Ishikawa (cell line): ENCODE measurements around the gene DCN.

ENCODE experiments used
- CEBPB ChIP-seq: IDR thresholded peaks from 2 replicates; pipeline ENCODE4 v1.6.1; 2012
- CREB1 ChIP-seq: IDR thresholded peaks from 2 replicates; pipeline ENCODE4 v1.6.1; 2012; ENCODE audit warnings: low read depth
- EGR1 ChIP-seq: IDR thresholded peaks from 2 replicates; pipeline ENCODE4 v1.6.1; 2012
- EP300 ChIP-seq: IDR thresholded peaks from 2 replicates; pipeline ENCODE4 v1.6.1; 2012; ENCODE audit warnings: borderline replicate concordance
- FOXM1 ChIP-seq: IDR thresholded peaks from 2 replicates; pipeline ENCODE4 v1.6.1; 2012; ENCODE audit warnings: low read depth, borderline replicate concordance
- NFIC ChIP-seq: IDR thresholded peaks from 2 replicates; pipeline ENCODE4 v1.6.1; 2012
- RAD21 ChIP-seq: IDR thresholded peaks from 2 replicates; pipeline ENCODE4 v1.6.1; 2012; ENCODE audit warnings: low read depth
- TAF1 ChIP-seq: IDR thresholded peaks from 2 replicates; pipeline ENCODE4 v1.6.1; 2012; ENCODE audit warnings: low read depth, mild to moderate bottlenecking
- TCF12 ChIP-seq: IDR thresholded peaks from 2 replicates; pipeline ENCODE4 v1.6.1; 2012; ENCODE audit warnings: low read depth
- TEAD4 ChIP-seq: IDR thresholded peaks from 2 replicates; pipeline ENCODE4 v1.6.1; 2012
- YY1 ChIP-seq: IDR thresholded peaks from 2 replicates; pipeline ENCODE4 v1.6.1; 2012; ENCODE audit warnings: low read depth
- ZBTB7A ChIP-seq: IDR thresholded peaks from 2 replicates; pipeline ENCODE4 v1.6.1; 2012; ENCODE audit warnings: low read depth
- TF ChIP-seq, protein P1 (sequence below): IDR thresholded peaks from 2 replicates; pipeline ENCODE4 v1.6.1; 2012; ENCODE audit warnings: low read depth, mild to moderate bottlenecking
- TF ChIP-seq, protein P2 (sequence below): IDR thresholded peaks from 2 replicates; pipeline ENCODE4 v1.6.1; 2012
- TF ChIP-seq, protein P3 (sequence below): IDR thresholded peaks from 2 replicates; pipeline ENCODE4 v1.6.1; 2012

The DCN gene, protein sequence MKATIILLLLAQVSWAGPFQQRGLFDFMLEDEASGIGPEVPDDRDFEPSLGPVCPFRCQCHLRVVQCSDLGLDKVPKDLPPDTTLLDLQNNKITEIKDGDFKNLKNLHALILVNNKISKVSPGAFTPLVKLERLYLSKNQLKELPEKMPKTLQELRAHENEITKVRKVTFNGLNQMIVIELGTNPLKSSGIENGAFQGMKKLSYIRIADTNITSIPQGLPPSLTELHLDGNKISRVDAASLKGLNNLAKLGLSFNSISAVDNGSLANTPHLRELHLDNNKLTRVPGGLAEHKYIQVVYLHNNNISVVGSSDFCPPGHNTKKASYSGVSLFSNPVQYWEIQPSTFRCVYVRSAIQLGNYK

DNA sequence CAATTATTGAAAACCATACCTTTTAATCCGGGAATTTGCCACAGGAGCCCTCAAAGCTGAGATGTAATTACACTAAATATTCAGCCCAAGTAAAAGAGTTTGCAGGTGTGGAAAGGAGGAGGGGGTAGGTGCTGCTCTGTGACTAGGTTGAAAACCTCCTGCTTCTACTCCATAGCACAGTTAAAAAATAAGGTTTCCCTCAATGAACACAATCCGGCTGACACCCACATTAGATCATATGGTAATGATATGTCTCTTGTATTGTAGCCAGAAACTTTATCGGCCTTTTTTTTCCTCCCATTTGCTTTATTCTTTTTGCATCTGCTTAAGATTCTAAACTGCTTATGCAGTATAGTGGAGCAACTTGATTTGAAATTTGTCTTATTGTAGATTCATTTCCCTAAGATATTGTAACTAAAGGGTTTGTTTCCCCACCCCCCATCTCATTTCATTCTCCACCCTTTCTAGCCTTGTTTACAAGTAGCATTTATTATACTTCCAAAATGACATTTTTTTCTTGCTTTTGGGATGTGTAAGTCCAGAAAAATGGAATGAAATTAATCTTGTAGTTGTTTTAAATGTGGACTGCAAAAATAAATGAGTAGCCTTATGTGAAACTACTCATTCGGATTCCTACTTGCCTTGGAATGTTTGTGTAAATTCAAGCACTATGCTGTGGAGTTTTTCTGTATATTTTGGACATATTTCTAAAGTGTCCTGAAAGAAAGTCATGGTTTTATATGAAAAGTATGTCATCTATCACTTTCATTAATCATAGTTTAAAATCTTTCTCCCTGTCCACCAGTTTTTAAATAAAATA, at the start of gene DCN:
TSS of gene DCN (minus strand) at position 182 of the 820 bp plus-strand sequence. CDS start 4,265 bp downstream, outside the sequence.
- no peak for TF ChIP-seq TCF12
- TF ChIP-seq TEAD4: no peak
- TF ChIP-seq CEBPB: no peak
- TF ChIP-seq EGR1: no peak
- TF ChIP-seq RAD21: no peak
- TF ChIP-seq, protein P1, sequence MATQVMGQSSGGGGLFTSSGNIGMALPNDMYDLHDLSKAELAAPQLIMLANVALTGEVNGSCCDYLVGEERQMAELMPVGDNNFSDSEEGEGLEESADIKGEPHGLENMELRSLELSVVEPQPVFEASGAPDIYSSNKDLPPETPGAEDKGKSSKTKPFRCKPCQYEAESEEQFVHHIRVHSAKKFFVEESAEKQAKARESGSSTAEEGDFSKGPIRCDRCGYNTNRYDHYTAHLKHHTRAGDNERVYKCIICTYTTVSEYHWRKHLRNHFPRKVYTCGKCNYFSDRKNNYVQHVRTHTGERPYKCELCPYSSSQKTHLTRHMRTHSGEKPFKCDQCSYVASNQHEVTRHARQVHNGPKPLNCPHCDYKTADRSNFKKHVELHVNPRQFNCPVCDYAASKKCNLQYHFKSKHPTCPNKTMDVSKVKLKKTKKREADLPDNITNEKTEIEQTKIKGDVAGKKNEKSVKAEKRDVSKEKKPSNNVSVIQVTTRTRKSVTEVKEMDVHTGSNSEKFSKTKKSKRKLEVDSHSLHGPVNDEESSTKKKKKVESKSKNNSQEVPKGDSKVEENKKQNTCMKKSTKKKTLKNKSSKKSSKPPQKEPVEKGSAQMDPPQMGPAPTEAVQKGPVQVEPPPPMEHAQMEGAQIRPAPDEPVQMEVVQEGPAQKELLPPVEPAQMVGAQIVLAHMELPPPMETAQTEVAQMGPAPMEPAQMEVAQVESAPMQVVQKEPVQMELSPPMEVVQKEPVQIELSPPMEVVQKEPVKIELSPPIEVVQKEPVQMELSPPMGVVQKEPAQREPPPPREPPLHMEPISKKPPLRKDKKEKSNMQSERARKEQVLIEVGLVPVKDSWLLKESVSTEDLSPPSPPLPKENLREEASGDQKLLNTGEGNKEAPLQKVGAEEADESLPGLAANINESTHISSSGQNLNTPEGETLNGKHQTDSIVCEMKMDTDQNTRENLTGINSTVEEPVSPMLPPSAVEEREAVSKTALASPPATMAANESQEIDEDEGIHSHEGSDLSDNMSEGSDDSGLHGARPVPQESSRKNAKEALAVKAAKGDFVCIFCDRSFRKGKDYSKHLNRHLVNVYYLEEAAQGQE: no peak
- no peak for TF ChIP-seq EP300
- TF ChIP-seq FOXM1: no peak
- TF ChIP-seq, protein P2, sequence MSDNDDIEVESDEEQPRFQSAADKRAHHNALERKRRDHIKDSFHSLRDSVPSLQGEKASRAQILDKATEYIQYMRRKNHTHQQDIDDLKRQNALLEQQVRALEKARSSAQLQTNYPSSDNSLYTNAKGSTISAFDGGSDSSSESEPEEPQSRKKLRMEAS: no peak
- TF ChIP-seq ZBTB7A: no peak
- TF ChIP-seq YY1: no peak
- TF ChIP-seq, protein P3, sequence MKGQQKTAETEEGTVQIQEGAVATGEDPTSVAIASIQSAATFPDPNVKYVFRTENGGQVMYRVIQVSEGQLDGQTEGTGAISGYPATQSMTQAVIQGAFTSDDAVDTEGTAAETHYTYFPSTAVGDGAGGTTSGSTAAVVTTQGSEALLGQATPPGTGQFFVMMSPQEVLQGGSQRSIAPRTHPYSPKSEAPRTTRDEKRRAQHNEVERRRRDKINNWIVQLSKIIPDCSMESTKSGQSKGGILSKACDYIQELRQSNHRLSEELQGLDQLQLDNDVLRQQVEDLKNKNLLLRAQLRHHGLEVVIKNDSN: no peak
- no peak for TF ChIP-seq TAF1

DNA sequence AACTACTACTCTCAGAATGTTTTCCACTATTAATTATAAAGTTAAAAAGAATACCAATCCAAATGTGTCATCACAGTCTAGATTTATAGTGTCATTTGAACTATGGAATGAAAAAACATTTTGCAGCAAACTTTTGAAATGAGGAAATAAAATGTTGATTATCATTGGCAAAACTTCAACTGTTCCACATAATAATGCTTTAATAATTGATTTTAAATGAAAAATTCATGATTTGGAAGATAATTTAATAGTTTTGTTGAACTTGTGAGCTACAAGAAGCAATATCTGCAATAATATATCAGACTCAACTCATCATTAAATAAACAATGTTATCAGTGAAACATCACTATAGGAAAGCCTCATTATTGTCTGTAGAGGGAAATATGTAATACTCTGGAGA, 48.2 kb upstream of the DCN start:
- no peak for TF ChIP-seq YY1
- TF ChIP-seq ZBTB7A: no peak
- TF ChIP-seq CEBPB: no peak
- TF ChIP-seq TCF12: no peak
- TF ChIP-seq, protein P2: no peak
- TF ChIP-seq EGR1: no peak
- TF ChIP-seq FOXM1: no peak
- no peak for TF ChIP-seq CREB1
- TF ChIP-seq NFIC: no peak
- no peak for TF ChIP-seq EP300
- no peak for TF ChIP-seq TEAD4
- TF ChIP-seq TAF1: no peak
- TF ChIP-seq, protein P3: no peak
- TF ChIP-seq, protein P1: no peak
- TF ChIP-seq RAD21: no peak

DNA sequence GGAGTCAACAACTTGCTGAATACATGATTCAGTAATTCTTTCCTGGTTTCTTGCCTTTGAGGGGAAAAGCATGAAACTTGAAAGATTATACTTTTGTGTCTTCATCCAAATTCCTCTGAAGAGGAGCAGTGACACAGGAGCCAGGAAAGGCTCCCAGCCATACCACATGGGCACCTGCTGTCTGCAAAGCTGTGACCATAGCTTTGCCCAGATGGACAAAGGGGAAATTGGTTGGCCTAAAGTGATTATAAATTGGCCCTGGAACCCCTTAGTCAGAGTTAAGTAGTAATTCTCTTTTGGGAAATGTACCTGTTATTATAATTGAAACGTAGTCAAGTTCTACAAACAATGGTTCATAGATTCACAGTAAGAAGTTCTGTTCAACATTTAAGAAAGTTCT, 44.3 kb upstream of the DCN start:
- TF ChIP-seq, protein P1: no peak
- TF ChIP-seq TAF1: no peak
- no peak for TF ChIP-seq CEBPB
- no peak for TF ChIP-seq NFIC
- no peak for TF ChIP-seq EP300
- TF ChIP-seq RAD21: no peak
- TF ChIP-seq FOXM1: no peak
- no peak for TF ChIP-seq ZBTB7A
- TF ChIP-seq, protein P2: no peak
- TF ChIP-seq TCF12: no peak
